Measurements from ENCODE around the gene ROGDI.
"Not testable (repeated sequence)": the region's sequence is repeated elsewhere in the genome, so short reads cannot be mapped to it uniquely, and the experiment has no call there.

The ROGDI gene

DNA sequence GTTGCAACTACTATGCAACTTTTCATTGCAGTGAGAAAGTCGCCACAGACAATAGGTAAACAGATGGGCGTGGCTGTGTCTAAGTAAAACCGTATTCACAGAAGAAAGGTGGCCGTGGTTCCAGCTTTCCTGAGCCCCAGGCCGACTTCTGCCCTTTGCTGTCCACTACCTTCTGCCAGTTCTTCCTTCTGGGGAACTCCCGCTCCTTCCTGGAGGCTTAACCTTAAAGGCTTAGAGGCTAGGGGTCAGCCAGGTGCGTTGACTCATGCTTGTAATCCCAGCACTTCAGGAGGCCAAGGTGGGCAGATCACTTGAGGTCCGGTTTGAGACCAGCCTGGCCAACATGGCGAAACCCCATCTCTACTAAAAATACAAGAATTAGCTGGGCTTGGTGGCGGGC is 12.2 kb downstream of the ROGDI start:
- DNase-seq: no peak

DNA sequence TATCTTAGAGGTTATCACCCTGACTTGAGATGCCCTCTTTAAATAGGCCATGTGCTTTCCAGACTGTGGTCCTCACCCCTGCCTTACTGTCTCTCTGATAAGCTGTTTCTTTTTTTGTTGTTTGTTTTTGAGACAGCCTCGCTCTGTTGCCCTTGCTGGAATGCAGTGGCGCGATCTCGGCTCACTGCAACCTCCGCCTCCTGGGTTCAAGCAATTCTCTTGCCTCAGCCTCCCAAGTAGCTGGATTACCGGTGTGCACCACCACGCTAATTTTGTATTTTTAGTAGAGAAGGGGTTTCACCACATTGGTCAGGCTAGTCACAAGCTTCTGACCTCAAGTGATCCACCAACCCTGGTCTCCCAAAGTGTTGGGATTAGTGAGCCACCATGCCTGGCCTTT is 13.5 kb downstream of the ROGDI start:
- no peak for DNase-seq

DNA sequence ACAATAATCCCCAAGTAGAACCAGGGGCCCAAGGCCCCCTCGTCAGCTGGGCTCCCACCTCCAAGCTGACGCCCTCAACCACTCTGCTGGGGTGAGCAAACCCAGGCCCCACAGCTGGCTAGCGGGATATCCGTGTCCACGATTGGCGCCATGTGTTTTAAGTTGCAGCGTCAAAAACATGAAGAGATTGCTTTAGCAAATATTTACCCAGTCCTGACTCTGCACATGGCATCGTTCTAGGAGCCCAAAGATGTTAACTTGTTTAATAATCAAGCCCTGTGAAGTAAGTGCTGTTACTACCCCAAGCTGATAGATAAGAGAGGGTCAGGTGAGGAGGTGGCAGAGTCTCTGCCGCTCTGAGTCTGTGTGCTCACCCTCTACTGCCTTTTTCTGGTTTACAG is 13.9 kb downstream of the ROGDI start:
- DNase-seq: no peak

DNA sequence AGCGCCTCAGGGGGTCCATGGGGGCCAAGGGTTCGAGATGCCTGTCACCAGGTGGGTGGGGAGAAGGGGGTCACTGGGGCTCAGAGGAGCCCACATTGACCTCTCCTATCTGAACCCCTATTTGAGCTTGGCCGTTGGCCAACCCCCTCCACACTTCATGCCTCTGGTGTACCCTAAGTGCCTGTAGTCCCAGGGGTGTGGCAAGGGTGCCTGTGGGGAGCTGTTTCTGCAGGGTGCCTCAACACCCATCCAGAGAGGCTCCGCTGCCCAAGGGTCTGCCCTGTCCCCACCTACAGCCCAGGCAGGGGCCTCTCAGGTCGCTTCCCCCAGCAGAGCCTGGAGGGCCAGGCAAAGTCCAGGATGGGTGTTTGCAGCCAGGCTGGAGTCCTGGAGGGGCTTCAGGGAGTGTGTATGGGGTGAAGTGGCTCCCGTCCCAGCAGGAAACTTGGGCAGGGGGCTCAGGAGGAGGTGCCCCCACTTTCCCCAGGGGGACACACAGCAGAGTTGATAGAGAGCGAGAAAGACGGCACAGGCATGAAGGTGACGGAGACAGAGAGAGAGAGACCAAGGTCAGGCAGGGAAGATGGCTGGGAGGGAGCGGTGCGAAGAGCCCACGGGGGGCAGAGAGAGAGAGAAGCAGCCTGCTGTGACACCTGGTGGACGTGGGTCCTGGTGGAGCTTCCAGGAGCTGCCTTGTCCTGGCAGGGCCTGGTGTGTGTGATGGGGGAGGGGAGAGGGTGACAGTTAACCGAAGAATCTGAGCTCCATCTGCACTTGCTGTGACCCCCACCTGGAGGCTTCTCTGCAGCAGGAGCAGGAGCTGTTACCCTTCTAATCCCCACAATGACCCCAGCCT is 14.6 kb downstream of the ROGDI start, which contains the start of gene SEPTIN12:
SEPTIN12 (minus strand) TSS at position 719 of the 856 bp plus-strand sequence; CDS start at position 19, 700 bp downstream.
- no peak for DNase-seq

DNA sequence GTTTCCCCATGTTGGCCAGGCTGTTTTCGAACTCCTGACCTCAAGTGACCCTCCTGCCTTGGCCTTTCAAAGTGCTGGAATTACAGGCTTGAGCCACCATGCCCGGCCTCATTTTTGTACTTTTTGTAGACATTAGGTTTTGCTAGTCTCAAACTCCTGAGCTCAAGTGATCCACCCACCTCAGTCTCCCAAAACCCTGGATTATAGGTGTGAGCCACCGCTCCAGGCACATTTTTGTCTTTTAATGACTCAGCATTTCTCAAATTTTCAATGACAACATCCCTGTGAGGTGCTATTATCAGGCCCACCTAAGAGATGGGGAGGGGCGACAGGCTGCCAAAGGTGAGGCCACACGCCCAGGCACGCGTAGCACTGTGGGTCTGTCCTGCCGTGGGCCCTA is 15.4 kb downstream of the ROGDI start:
- no peak for DNase-seq

DNA sequence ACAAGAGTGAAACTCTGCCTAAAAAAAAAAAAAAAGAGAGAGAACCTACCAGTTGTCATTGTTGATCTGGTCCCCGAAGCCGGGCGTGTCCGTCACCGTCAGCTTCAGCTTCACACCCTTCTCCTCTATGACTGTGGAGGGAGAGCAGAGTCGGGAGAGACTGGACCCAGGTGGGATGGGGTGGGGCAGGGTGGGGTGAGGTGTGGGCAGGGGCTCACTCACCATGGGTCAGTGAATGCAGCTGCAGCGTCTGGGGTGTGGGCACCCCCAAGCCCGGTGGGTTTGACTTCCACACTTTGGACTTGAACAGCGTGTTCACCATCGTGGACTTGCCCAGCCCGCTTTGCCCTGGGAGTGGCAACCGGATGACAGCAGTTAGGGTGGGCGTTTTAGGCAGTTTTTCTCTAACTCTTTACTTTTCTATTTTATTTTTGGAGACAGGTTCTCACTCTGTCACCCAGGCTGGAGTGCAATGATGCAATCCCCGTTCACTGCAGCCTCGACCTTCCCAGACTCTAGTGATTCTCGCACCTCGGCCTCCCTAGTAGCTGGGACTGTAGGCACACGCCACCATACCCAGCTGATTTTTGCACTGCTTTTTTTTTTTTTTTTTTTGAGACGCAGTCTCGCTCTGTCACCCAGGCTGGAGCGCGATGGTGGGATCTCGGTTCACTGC is 16.5 kb downstream of the ROGDI start:
- DNase-seq: no peak

DNA sequence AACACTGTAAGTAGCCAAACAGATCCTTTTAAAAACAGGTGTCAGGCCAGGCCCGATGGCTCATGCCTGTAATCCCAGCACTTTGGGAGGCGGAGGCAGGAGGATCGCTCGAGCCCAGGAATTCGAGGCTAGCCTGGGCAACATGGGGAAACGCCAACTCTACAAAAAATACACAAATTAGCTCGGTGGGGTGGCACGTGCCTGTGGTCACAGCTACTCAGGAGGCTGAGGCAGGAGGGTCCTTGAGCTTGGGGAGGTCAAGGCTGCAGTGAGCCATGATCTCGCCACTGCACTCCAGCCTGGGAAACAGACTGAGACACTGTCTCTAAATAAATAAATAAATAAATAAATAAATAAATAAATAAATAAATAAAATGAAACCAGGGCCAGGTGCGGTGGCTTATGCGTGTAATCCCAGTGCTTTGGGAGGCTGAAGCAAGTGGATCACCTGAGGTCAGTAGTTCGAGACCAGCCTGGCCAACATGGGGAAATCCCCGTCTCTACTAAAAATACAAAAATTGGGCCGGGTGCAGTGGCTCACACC is 17.9 kb downstream of the ROGDI start:
- not testable (repeated sequence) for DNase-seq

DNA sequence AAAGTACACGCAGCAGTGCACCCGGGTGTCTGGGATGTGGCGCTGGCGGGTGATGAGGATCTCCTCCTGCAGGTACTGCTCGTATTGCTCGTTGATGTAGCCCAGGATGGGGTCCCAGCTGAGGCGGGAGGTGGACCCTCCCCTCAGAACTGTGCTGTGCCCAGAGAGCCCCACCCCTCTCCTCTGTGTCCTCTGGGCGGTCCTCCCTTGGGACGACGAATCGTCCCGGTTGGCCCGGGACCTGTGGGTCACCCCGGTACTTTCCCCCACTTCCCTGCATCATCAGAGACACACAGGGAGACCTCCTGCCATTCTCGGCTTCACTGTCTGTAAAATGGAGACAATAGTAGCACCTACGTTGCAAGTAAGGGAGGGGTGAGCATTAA is 18.5 kb downstream of the ROGDI start:
- DNase-seq: no peak

DNA sequence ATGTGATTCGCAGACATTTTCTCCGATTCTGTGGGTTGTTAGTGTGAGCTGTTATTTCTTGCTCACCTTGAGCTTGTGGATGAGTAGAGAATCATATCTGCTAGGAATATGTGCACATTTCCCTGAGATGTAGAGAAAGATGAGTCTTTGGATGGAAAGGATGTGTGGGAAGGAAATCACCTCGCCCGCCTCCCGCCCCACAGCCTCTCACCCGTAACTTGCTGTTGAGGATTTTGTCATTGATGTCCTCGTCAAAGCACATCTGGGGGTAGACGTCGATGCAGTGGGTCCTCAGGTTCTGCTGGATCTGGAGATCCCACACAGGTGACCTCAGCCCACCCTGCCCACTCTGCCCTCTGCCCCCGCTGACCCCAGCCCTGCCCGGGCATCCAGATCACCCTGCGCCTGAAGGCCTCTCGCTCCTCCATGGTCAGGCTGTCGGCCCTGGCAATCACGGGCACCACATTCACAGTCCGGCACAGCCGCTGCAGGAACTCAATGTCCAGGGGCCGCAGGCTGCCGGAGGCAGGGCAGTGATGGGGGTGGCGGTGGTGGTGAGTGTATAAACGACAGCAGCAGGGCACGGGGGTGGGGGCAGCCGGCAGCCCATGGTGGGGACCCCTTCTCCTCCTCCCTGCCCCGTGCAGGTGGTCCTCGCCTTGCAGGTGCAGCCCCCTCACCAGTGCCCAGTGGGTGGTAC is 19.0 kb downstream of the ROGDI start:
- no peak for DNase-seq

DNA sequence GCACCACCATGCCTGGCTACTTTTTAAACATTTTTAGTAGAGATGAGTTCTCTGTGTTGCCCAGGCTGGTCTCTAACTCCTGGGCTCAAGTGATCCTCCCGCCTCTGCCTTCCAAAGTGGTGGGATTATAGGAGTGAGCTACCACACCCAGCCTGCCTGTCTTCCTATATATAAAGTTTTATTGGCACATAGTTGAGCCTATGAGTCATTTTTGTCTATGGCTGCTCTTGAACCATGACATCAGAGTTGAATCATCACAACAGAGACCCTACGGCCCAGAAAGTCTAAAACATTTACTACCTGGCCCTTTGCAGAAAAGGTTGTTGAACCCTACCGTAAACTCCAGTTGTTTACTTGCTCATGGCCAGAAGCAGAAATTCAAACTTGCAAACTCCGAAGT is 22.2 kb downstream of the ROGDI start:
- no peak for DNase-seq

DNA sequence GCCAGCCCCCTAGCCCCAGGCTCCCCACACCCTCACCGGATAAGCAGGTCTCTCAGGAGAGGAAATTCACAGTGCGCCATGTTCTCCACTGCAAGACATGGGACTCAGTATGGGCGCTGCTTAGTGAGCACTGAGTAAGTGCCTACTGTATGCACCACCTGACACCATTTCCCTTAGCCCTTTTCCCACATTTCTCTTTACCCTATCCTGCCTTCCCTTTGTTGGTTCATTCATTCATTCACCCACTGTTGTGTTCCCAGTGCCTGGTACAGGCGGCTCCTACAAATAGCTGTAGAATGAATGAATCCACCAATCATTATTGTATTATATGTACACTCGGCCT is 24.4 kb downstream of the ROGDI start:
- no peak for DNase-seq

DNA sequence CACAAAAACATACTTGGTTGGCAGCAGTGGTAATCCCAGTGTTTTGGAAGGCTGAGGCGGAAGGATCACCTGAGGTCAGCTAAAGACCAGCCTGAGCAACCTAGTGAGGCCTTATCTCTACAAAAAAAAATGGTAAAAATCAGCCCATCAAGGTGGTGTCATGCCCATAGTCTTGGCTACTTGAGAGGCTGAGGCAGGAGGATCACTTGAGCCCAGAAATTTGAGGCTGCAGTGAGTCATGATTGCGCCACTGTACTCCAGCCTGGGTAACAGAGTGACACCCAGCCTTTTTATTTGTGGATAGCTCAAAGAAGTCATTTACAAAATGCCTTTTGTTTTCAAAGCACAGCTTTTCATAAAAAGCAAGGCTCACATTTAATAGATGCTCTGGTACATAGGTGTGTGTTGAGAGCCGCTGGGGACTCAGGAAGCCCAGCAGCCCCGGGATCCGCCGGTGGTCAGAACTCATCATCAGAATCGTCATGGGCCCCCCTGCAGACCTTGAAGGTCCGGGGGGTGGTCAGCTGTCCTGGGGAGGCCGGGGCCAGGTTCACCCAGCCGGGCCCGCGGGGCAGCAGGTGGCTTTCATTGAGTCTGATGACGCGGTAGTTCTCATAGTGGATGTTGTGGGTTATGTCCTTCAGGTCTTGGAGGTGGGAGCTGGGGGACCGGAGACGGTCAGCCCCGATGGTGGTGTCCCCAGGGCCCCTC is 24.9 kb downstream of the ROGDI start:
- no peak for DNase-seq

DNA sequence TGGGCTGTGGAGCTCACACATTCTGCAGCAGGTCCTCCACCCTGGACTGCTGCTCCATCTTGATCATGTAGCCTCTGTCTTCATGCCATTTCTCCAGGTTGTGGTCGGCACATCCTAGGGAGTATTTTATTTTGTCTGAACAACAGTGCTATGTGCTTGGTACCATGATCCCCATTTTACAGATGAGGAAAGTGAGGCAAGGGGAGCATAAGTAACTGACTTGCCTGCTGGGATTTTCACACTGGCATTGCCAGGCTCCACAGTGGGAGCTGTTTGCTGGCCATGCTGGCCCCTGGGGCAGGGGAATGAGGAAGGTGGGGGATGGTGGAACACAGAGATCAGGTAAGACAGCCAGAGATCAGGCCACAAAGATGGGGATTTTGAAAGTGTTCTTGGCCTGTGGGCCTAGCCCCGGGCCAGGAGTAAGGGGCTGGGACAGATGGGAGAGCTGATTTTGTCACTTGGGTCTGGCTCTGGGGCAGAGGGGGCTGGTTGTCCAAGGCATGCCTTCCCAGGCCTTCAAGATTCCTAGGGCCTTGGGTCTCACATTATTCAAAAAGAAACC is 26.2 kb downstream of the ROGDI start:
- no peak for DNase-seq

DNA sequence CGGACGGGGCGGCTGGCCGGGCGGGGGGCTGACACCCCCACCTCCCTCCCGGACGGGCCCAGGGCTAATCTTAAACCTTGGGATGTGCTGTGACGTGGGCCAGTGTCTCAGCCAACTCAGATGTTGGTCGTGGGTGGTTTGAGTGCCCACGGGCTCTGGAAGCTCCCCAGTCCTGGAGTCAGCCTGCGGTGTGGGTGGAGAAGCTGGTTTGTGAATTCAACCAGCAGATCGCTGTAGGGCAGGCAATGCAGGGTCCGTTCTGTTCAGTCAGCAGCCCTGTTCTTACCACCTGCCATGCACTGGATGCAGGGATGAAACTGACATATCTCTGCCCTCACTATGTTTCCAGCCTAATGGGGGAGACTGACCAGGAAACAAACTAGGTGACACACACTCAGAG is 27.4 kb downstream of the ROGDI start:
- DNase-seq: no peak

DNA sequence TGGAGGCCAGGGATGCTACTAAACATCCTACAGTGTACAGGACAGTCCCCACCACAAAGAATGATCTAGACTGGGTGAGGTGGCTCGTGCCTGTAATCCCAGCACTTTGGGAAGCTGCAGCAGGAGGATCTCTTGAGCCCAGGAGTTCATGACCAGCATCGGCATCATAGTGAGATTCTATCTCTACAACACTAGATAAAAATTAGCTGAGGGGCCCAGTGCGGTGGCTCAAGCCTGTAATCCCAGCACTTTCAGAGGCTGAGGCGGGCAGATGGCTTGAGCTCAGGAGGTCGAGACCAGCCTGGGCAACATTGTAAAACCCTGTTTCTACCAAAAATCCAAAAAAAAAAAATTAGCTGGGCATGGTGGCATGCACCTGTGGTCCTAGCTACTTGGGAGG is 30.1 kb downstream of the ROGDI start:
- DNase-seq: no peak

DNA sequence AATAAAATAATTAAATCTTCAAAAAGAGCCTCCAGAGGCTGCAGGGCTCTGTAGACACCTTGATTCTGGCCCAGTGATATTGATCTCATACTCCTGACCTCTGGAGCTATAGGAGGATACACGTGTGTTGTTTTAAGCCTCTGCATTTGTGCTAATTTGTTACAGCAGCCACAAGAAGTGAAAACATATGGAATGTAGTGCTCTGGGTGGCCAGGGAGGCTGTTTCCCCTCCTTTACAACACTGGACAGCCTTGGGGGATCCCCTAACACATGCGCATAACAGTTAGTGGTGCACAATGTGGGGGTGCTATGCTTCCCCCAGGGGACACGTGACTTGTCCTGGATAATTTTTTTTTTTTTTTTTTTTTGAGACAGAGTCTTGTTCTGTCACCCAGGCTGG is 30.8 kb downstream of the ROGDI start:
- DNase-seq: no peak

DNA sequence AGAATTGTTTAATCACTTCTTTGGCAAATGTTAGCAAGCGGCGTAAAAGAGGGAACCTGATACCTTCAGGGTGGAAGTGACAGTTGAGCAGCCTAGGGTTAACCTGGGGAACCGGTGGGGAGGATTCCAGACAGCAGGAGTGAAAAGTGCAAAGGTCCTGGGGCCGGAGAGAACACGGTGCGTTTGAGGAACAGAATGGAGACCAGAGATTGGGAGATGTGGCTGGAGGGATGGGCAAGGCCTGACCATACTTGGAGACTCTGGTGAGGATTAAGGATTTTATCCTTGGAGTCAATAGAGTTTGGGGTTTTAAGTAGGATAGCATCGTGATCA is 33.2 kb downstream of the ROGDI start:
- DNase-seq: no peak

DNA sequence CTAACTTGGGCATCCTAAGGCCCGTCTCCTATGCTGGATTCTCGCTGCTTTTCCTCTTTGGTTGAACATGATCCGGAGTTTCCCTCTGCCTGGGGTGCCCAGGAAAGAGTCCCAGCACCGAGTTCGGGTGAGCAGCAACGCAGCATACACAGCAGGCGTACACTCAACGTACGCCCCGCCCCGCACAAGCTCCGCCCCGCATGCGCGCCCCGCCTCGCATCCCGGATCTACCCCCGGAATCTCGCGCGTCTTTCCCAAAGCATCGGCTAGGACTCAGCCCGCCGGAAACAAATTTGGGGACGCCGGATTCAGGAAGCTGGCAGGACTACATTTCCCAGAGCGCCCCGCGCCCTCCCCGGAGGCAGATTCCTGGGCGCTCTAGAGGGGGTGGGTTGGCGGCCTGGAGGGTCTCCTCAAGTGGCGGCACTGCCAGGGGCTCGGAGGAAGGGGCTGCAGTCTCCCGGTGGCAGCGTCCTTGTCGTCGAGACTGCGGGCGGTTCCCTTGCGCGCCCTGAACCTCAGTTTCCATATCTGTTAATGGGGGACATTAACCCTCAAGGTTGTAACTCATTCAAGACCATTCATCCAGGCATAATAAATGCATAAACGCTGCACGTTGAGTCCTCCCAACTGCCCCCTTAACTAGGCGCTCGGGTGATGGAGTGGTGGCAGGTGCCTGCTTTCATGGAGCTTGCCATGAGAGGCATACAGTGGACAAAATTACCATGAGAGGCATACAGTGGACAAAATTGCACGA is 33.7 kb downstream of the ROGDI start:
- peak; percentile 70 for DNase-seq

DNA sequence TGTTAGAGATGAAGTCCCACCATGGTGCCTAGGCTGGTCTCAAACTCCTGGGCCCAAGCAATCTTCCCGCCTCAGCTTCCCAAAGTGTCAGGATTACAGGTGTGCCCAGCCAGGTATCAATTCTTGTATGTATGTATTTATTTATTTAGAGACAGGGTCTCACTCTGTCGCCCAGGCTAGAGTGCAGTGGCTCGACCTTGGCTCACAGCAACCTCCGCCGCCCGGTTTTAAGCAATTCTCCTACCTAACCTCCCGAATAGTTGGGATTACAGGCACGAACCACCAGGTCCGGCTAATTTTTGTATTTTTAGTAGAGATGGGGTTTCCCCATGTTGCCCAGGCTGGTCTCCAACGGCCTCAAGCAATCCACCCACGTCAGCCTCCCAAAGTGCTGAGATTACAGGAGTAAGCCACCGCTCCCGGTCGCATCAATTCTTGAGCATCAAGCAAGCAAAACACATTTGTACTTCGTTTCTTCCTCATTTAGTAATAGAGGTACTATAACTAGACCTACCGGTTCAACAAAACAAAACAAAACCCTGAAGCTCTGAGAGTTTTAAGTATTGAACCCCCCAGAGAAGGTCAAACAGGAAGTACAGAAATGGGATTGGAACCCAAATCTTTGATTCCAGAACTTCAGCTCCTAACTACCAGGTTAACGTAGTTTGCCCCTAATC is 34.4 kb downstream of the ROGDI start:
- DNase-seq: no peak

DNA sequence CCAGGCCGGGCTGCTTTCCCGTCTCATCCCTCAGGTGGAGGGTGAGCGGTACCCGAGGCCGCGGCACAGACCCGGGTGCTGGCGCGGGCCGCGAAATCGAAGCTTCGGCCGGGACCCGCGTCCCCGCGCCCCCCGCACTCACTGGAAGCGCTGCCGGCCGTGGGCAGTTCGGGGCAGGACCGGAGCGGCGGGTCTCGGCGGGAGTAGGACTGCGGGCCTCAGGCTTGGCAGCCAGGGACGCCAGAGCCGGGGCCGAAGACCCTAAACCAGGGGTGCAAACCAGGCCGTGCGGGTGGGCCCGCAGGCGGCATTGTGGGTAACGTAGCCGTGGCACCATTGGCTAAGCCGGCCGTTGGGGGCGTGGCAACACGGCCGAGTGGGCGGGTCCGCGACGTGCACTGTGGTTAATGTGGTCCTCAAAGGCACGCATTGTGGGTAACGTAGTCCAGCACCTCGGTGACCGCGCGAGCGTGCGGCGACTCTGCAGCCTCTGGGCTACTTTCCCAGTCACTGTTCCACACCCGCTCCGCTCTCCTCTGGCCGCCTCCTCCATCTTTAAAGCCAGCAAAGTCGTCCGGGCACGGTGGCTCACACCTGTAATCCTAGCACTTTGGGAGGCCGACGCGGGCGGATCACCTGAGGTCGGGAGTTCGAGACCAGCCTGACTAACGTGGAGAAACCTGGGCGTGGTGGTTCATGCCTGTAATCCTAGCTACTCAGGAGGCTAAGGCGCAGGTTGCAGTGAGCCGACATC is 35.4 kb downstream of the ROGDI start, which contains the start of gene ZNF500:
ZNF500 (minus strand) TSS at position 288 of the 754 bp plus-strand sequence. CDS start 1,184 bp downstream, outside the sequence.
- DNase-seq: peak; percentile 98
